ENCODE data around the gene ZNF625. TPM values are rescaled to one million over a fixed set of nuclear protein-coding genes. Genes with fewer than 3 reads are reported as not detected.
A peak's percentile ranks its signal among the peaks of the same experiment; 100 is the strongest.

Gene ZNF625
- total and polyA plus RNA-seq, 4 donors, result 0.20 to 3.8 (median 2.5) TPM; not detected in 1

- Histone ChIP-seq H3K9ac (ENCODE audit: low read depth in 1 of 2, low read length in 2 of 2) (no peak overlapping the region), H3K27ac (ENCODE audit: low read depth in 1 of 2, low read length in 2 of 2) (peak overlapping the region; percentile 23 to 36), H3K27me3 (ENCODE audit: control insufficient read depth in 4 of 4, insufficient read depth in 4 of 4, low read length in 3 of 4) (no peaks in the 10 kb centered on the region), H3K9me3 (ENCODE audit: control insufficient read depth in 4 of 4, low read length in 3 of 4) (peaks cover 26 to 58% (median 35%) of the 10 kb centered on the region in 4 donors), H3K4me3 (ENCODE audit: low read depth in 1 of 3, low read length in 3 of 3) (peak overlapping the region; percentile 41 to 75 (median 51)), H3K4me1 (ENCODE audit: control insufficient read depth in 4 of 4, insufficient read depth in 4 of 4, low read length in 3 of 4) (peaks cover 0 to 8% (median 2%) of the 10 kb centered on the region in 4 donors), H3K36me3 (ENCODE audit: control insufficient read depth in 4 of 4, insufficient read depth in 3 of 4, low read depth in 1 of 4, low read length in 3 of 4) (peaks cover 4 to 15% (median 8%) of the 10 kb centered on the region in 4 donors)
- WGBS, result 8% methylated on average over 62 of the region's 62 CpGs
- no peak for TF ChIP-seq FOXA2 (IDR thresholded peaks at IDR 0.05)
- TF ChIP-seq EGR1 (IDR thresholded peaks at IDR 0.05; ENCODE audit: low read depth in 2 of 2), result no peak
- TF ChIP-seq NR2F2 (IDR thresholded peaks at IDR 0.05), result peak; percentile 67
- no peak for TF ChIP-seq ZBTB33 (IDR thresholded peaks at IDR 0.05)
- TF ChIP-seq RXRA (IDR thresholded peaks at IDR 0.05), result no peak
- no peak for TF ChIP-seq MAX (IDR thresholded peaks at IDR 0.05)
- no peak for TF ChIP-seq TAF1 (conservative IDR thresholded peaks at IDR 0.05)
- peak; percentile 89 for DNase-seq (ENCODE audit: low spot score)
Measured at GRCh38 chr19:12194827-12195731, 38.5 kb upstream of the ZNF625 start.

DNA sequence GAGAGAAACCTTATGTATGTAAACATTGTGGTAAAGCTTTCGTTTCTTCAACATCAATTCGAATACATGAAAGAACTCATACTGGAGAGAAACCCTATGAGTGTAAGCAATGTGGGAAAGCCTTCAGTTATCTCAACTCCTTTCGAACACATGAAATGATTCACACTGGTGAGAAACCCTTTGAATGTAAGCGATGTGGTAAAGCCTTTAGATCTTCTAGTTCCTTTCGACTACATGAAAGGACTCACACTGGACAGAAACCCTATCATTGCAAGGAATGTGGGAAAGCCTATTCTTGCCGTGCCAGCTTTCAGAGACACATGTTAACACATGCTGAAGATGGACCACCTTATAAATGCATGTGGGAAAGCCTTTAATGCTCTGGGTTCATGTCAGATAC lies 31.1 kb upstream of the ZNF625 start:
- H3K4me3 ChIP-seq (ENCODE audit: low read depth in 1 of 3, low read length in 3 of 3), result peak overlapping the region in 2 of 3 donors; percentile 28 to 70
- peaks cover 7 to 66% (median 57%) of the 10 kb centered on the region in 4 donors for H3K36me3 ChIP-seq (ENCODE audit: control insufficient read depth in 4 of 4, insufficient read depth in 3 of 4, low read depth in 1 of 4, low read length in 3 of 4)
- 98% methylated on average over 6 of the region's 6 CpGs for WGBS

More for the DNA sequence above, 31.1 kb upstream of the ZNF625 start:
- Histone ChIP-seq H3K9me3 (ENCODE audit: control insufficient read depth in 4 of 4, low read length in 3 of 4) (peaks cover 45 to 84% (median 66%) of the 10 kb centered on the region in 4 donors), H3K4me1 (ENCODE audit: control insufficient read depth in 4 of 4, insufficient read depth in 4 of 4, low read length in 3 of 4) (no peaks in the 10 kb centered on the region), H3K9ac (ENCODE audit: low read depth in 1 of 2, low read length in 2 of 2) (no peak overlapping the region), H3K27ac (ENCODE audit: low read depth in 1 of 2, low read length in 2 of 2) (no peak overlapping the region), H3K27me3 (ENCODE audit: control insufficient read depth in 4 of 4, insufficient read depth in 4 of 4, low read length in 3 of 4) (no peaks in the 10 kb centered on the region)
- no peak for DNase-seq (ENCODE audit: low spot score)
- no peak for TF ChIP-seq YY1 (IDR thresholded peaks at IDR 0.05)
- no peak for TF ChIP-seq NR2F2 (IDR thresholded peaks at IDR 0.05)
- no peak for TF ChIP-seq REST (IDR thresholded peaks at IDR 0.05)
- TF ChIP-seq, protein P1, sequence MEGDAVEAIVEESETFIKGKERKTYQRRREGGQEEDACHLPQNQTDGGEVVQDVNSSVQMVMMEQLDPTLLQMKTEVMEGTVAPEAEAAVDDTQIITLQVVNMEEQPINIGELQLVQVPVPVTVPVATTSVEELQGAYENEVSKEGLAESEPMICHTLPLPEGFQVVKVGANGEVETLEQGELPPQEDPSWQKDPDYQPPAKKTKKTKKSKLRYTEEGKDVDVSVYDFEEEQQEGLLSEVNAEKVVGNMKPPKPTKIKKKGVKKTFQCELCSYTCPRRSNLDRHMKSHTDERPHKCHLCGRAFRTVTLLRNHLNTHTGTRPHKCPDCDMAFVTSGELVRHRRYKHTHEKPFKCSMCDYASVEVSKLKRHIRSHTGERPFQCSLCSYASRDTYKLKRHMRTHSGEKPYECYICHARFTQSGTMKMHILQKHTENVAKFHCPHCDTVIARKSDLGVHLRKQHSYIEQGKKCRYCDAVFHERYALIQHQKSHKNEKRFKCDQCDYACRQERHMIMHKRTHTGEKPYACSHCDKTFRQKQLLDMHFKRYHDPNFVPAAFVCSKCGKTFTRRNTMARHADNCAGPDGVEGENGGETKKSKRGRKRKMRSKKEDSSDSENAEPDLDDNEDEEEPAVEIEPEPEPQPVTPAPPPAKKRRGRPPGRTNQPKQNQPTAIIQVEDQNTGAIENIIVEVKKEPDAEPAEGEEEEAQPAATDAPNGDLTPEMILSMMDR (IDR thresholded peaks at IDR 0.05; ENCODE audit: low read depth, low read length, missing input control), result no peak
- TF ChIP-seq HNF4G (IDR thresholded peaks at IDR 0.05), result no peak
- TF ChIP-seq, protein P2, sequence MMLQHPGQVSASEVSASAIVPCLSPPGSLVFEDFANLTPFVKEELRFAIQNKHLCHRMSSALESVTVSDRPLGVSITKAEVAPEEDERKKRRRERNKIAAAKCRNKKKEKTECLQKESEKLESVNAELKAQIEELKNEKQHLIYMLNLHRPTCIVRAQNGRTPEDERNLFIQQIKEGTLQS (IDR thresholded peaks at IDR 0.05), result no peak
- no peak for TF ChIP-seq MAX (IDR thresholded peaks at IDR 0.05)
- no peak for TF ChIP-seq SP1 (IDR thresholded peaks at IDR 0.05)
- no peak for TF ChIP-seq HNF4A (conservative IDR thresholded peaks at IDR 0.05)
- TF ChIP-seq EGR1 (IDR thresholded peaks at IDR 0.05; ENCODE audit: low read depth in 2 of 2), result no peak
- TF ChIP-seq ZBTB33 (IDR thresholded peaks at IDR 0.05), result no peak
- TF ChIP-seq RXRA (IDR thresholded peaks at IDR 0.05), result no peak
- TF ChIP-seq TAF1 (conservative IDR thresholded peaks at IDR 0.05), result no peak
- TF ChIP-seq FOXA2 (IDR thresholded peaks at IDR 0.05), result no peak
- TF ChIP-seq FOXA1 (IDR thresholded peaks at IDR 0.05), result no peak
- TF ChIP-seq JUND (IDR thresholded peaks at IDR 0.05), result no peak
- no peak for TF ChIP-seq RAD21 (IDR thresholded peaks at IDR 0.05)
- TF ChIP-seq GABPA (IDR thresholded peaks at IDR 0.05 in 1 of 2, conservative IDR thresholded peaks at IDR 0.05 in 1 of 2), result no peak
